ENCODE results near the gene DUSP8.

The DUSP8 gene

GRCh38 chr11:1566381-1567051, 5.6 kb downstream of the DUSP8 start:
- ATAC-seq = no peak

GRCh38 chr11:1565904-1566247, 6.2 kb downstream of the DUSP8 start:
- ATAC-seq = no peak
- TF ChIP-seq OSR1 (CRISPR knock-in tag; IDR thresholded peaks at IDR 0.05) (no peak), ESRRG (CRISPR knock-in tag; IDR thresholded peaks at IDR 0.05) (no peak), SNAI2 (CRISPR knock-in tag; IDR thresholded peaks at IDR 0.05) (no peak), PPARA (CRISPR knock-in tag; IDR thresholded peaks at IDR 0.05; ENCODE audit: borderline replicate concordance) (no peak), ZNF70 (CRISPR knock-in tag; IDR thresholded peaks at IDR 0.05) (no peak), RARB (CRISPR knock-in tag; IDR thresholded peaks at IDR 0.05) (no peak), ZC3H10 (CRISPR knock-in tag; IDR thresholded peaks at IDR 0.05) (no peak), TCF4 (CRISPR knock-in tag; IDR thresholded peaks at IDR 0.05; ENCODE audit: borderline replicate concordance) (no peak), ISL1 (CRISPR knock-in tag; IDR thresholded peaks at IDR 0.05) (no peak), GLIS3 (CRISPR knock-in tag; IDR thresholded peaks at IDR 0.05) (no peak), PATZ1 (CRISPR knock-in tag; IDR thresholded peaks at IDR 0.05; ENCODE audit: borderline replicate concordance) (no peak), BACH2 (CRISPR knock-in tag; IDR thresholded peaks at IDR 0.05; ENCODE audit: borderline replicate concordance) (no peak), POU6F1 (CRISPR knock-in tag; IDR thresholded peaks at IDR 0.05; ENCODE audit: borderline replicate concordance, low read depth) (no peak), CSDC2 (CRISPR knock-in tag; IDR thresholded peaks at IDR 0.05) (no peak), TSHZ2 (CRISPR knock-in tag; IDR thresholded peaks at IDR 0.05) (no peak)

More at GRCh38 chr11:1566381-1567051, 5.6 kb downstream of the DUSP8 start:
- TF ChIP-seq TSHZ2 (CRISPR knock-in tag; IDR thresholded peaks at IDR 0.05) (no peak), ZNF565 (CRISPR knock-in tag; conservative IDR thresholded peaks at IDR 0.05; ENCODE audit: low read depth) (no peak), PPARA (CRISPR knock-in tag; IDR thresholded peaks at IDR 0.05; ENCODE audit: borderline replicate concordance) (no peak), ZC3H10 (CRISPR knock-in tag; IDR thresholded peaks at IDR 0.05) (no peak), ZFP30 (CRISPR knock-in tag; IDR thresholded peaks at IDR 0.05) (no peak), BACH2 (CRISPR knock-in tag; IDR thresholded peaks at IDR 0.05; ENCODE audit: borderline replicate concordance) (no peak), SNAI2 (CRISPR knock-in tag; IDR thresholded peaks at IDR 0.05) (no peak), GLIS3 (CRISPR knock-in tag; IDR thresholded peaks at IDR 0.05) (no peak)

GRCh38 chr11:1565173-1565903, 6.7 kb downstream of the DUSP8 start:
- ATAC-seq = no peak
- TF ChIP-seq RARB (CRISPR knock-in tag; IDR thresholded peaks at IDR 0.05) (no peak), ZNF70 (CRISPR knock-in tag; IDR thresholded peaks at IDR 0.05) (no peak), ZC3H10 (CRISPR knock-in tag; IDR thresholded peaks at IDR 0.05) (no peak), ZNF565 (CRISPR knock-in tag; conservative IDR thresholded peaks at IDR 0.05; ENCODE audit: low read depth) (no peak), PPARA (CRISPR knock-in tag; IDR thresholded peaks at IDR 0.05; ENCODE audit: borderline replicate concordance) (no peak), ZFP3 (CRISPR knock-in tag; IDR thresholded peaks at IDR 0.05) (no peak), GLIS3 (CRISPR knock-in tag; IDR thresholded peaks at IDR 0.05) (no peak), ESRRG (CRISPR knock-in tag; IDR thresholded peaks at IDR 0.05) (no peak), ZFP30 (CRISPR knock-in tag; IDR thresholded peaks at IDR 0.05) (no peak), TSHZ2 (CRISPR knock-in tag; IDR thresholded peaks at IDR 0.05) (no peak), SNAI2 (CRISPR knock-in tag; IDR thresholded peaks at IDR 0.05) (no peak), CREB5 (CRISPR knock-in tag; IDR thresholded peaks at IDR 0.05; ENCODE audit: low read depth) (no peak), TCF4 (CRISPR knock-in tag; IDR thresholded peaks at IDR 0.05; ENCODE audit: borderline replicate concordance) (no peak), OSR1 (CRISPR knock-in tag; IDR thresholded peaks at IDR 0.05) (no peak), ISL1 (CRISPR knock-in tag; IDR thresholded peaks at IDR 0.05) (no peak)

All from SK-N-SH treated with all-trans-retinoic acid at 6 μM for 48 hours (cell line).